Keratinocyte (primary cell): Measurements from ENCODE around the gene C16orf86.

Experiments used
- EZH2 ChIP-seq: IDR thresholded peaks from one replicate; pipeline ENCODE4 v1.6.1; 2012; ENCODE audit warnings: inconsistent platforms, mild to moderate bottlenecking, low read length, moderate library complexity
- TF ChIP-seq, protein P1 (sequence below), 3 experiments: IDR thresholded peaks in 1 of 3; conservative IDR thresholded peaks in 1 of 3; optimal IDR thresholded peaks in 1 of 3; 2 replicates in 2 of 3; 3 replicates in 1 of 3; pipeline versions ENCODE3 to v1.5.1; 2011; ENCODE audit warnings: low read length in 3 of 3, mild to moderate bottlenecking in 3 of 3, moderate library complexity in 2 of 3, control low read depth in 1 of 3, inconsistent platforms in 1 of 3; ENCODE audit not compliant: insufficient read depth in 2 of 3; ENCODE audit errors: extremely low read depth in 1 of 3

DNA sequence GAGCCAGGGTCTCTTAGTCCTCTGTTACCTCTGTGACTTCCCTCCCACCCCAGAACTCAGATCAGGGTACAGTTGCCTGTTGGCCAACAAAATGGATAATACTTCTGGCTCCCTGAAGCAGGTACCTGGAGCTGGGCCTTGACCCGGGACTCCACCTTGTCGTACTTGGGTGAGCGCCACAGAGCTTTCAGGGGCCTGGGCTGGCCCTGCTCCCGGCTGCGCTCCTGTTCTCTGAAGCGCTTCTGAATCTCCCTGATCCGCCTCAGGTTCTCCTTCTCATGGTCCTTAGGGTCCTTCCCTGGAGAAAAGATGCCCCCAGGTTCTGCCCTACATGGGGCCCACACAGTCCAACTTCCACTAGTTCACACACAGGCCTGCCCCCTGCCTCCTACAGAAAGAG is 1.7 kb upstream of the C16orf86 start:
- no peak for TF ChIP-seq EZH2
- TF ChIP-seq, protein P1, sequence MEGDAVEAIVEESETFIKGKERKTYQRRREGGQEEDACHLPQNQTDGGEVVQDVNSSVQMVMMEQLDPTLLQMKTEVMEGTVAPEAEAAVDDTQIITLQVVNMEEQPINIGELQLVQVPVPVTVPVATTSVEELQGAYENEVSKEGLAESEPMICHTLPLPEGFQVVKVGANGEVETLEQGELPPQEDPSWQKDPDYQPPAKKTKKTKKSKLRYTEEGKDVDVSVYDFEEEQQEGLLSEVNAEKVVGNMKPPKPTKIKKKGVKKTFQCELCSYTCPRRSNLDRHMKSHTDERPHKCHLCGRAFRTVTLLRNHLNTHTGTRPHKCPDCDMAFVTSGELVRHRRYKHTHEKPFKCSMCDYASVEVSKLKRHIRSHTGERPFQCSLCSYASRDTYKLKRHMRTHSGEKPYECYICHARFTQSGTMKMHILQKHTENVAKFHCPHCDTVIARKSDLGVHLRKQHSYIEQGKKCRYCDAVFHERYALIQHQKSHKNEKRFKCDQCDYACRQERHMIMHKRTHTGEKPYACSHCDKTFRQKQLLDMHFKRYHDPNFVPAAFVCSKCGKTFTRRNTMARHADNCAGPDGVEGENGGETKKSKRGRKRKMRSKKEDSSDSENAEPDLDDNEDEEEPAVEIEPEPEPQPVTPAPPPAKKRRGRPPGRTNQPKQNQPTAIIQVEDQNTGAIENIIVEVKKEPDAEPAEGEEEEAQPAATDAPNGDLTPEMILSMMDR (optimal IDR thresholded peaks at IDR 0.05 in 1 of 3, IDR thresholded peaks at IDR 0.05 in 1 of 3, conservative IDR thresholded peaks at IDR 0.05 in 1 of 3; ENCODE audit: extremely low read depth in 1 of 3, insufficient read depth in 2 of 3, low read length in 3 of 3), result no peak
